Neural crest cell (in vitro differentiated cells): ENCODE results near the gene HMG20A. TPM values are rescaled to one million over a fixed set of nuclear protein-coding genes. Genes with fewer than 3 reads are reported as not detected.
"Not testable (repeated sequence)": the region's sequence is repeated elsewhere in the genome, so short reads cannot be mapped to it uniquely, and the experiment has no call there.

Experiments used
- DNase-seq: peaks from one replicate; pipeline ENCODE4 v3.0.0; 2021; ENCODE audit warnings: low read depth, mixed read lengths, low spot score
- H3K27ac Mint-ChIP-seq: one replicate; pipeline ENCODE4 v1.8.0; 2021; ENCODE audit warnings: mild to moderate bottlenecking, mixed read lengths; ENCODE audit not compliant: unreplicated experiment
- H3K27me3 Mint-ChIP-seq: 2 replicates; pipeline ENCODE4 v1.8.0; 2021; ENCODE audit warnings: low read depth, mild to moderate bottlenecking, mixed read lengths
- H3K36me3 Mint-ChIP-seq: 2 replicates; pipeline ENCODE4 v1.8.0; 2021; ENCODE audit warnings: low read depth, mild to moderate bottlenecking, mixed read lengths
- H3K4me1 Mint-ChIP-seq: 2 replicates; pipeline ENCODE4 v1.8.0; 2021; ENCODE audit warnings: mixed read lengths
- H3K4me3 Mint-ChIP-seq: one replicate; pipeline ENCODE4 v1.8.0; 2021; ENCODE audit warnings: mild to moderate bottlenecking, mixed read lengths
- H3K9me3 Mint-ChIP-seq: 2 replicates; pipeline ENCODE4 v1.8.0; 2021; ENCODE audit warnings: mixed read lengths
- CTCF ChIP-seq: fragments of 200-600 bp; sonication (generic); conservative IDR thresholded peaks from 2 replicates; pipeline ENCODE4 v1.5.0; 2021; ENCODE audit warnings: antibody characterized with exemption, mild to moderate bottlenecking
- total RNA-seq: library from RNA; stranded (reverse); gene quantifications from 2 replicates; pipeline ENCODE4 v1.2.1, GENCODE V29; 2021

HMG20A gene
- total RNA-seq, 1 donor from 2014 or later: 67.2 TPM

- TF ChIP-seq CTCF: no peak
- DNase-seq: no peak
- no peak overlapping the region for H3K27ac Mint-ChIP-seq
- peaks cover 8% of the 10 kb centered on the region for H3K9me3 Mint-ChIP-seq
- H3K27me3 Mint-ChIP-seq: no peaks in the 10 kb centered on the region
- H3K4me1 Mint-ChIP-seq: peaks cover 4% of the 10 kb centered on the region
- no peak overlapping the region for H3K4me3 Mint-ChIP-seq
- no peaks in the 10 kb centered on the region for H3K36me3 Mint-ChIP-seq
Observed at GRCh38 chr15:77409259-77410156, 11.2 kb upstream of the HMG20A start.

GRCh38 chr15:77410157-77410500 lies 10.6 kb upstream of the HMG20A start:
- not testable (repeated sequence) for H3K4me3 Mint-ChIP-seq, DNase-seq, H3K27ac Mint-ChIP-seq, H3K4me1 Mint-ChIP-seq, H3K9me3 Mint-ChIP-seq, H3K36me3 Mint-ChIP-seq, H3K27me3 Mint-ChIP-seq

GRCh38 chr15:77410701-77411618 lies 9.7 kb upstream of the HMG20A start:
- no peaks in the 10 kb centered on the region for H3K4me1 Mint-ChIP-seq
- H3K27me3 Mint-ChIP-seq: no peaks in the 10 kb centered on the region
- H3K36me3 Mint-ChIP-seq: no peaks in the 10 kb centered on the region
- DNase-seq: no peak
- H3K9me3 Mint-ChIP-seq: peaks cover 8% of the 10 kb centered on the region
- H3K4me3 Mint-ChIP-seq: no peak overlapping the region
- no peak for TF ChIP-seq CTCF
- no peak overlapping the region for H3K27ac Mint-ChIP-seq

- Mint-ChIP-seq H3K27ac (no peak overlapping the region), H3K4me3 (no peak overlapping the region), H3K36me3 (no peaks in the 10 kb centered on the region), H3K4me1 (no peaks in the 10 kb centered on the region), H3K27me3 (no peaks in the 10 kb centered on the region), H3K9me3 (peaks cover 7% of the 10 kb centered on the region)
- TF ChIP-seq CTCF: no peak
- no peak for DNase-seq
Observed at GRCh38 chr15:77411619-77411976, 9.1 kb upstream of the HMG20A start.

- Mint-ChIP-seq H3K27ac (no peak overlapping the region), H3K9me3 (no peaks in the 10 kb centered on the region), H3K36me3 (no peaks in the 10 kb centered on the region), H3K27me3 (no peaks in the 10 kb centered on the region), H3K4me1 (no peaks in the 10 kb centered on the region), H3K4me3 (no peak overlapping the region)
- no peak for DNase-seq
- TF ChIP-seq CTCF: no peak
Observed at GRCh38 chr15:77412972-77413698, 7.6 kb upstream of the HMG20A start.
